Neuron (in vitro differentiated cells): Measurements from ENCODE around the gene PEMT.

Source experiments
- H2AFZ ChIP-seq: one replicate; pipeline ENCODE4 v1.6.1; 2013; ENCODE audit warnings: low read depth, mild to moderate bottlenecking, inconsistent platforms, low read length, moderate library complexity
- H3K27me3 ChIP-seq: one replicate; pipeline ENCODE4 v1.6.1; 2013; ENCODE audit warnings: low read length; ENCODE audit not compliant: insufficient read depth
- H3K36me3 ChIP-seq: one replicate; pipeline ENCODE4 v1.6.1; 2013; ENCODE audit warnings: low read length; ENCODE audit not compliant: insufficient read depth
- H3K4me1 ChIP-seq: one replicate; pipeline ENCODE4 v1.6.1; 2013; ENCODE audit warnings: low read length; ENCODE audit not compliant: insufficient read depth
- H3K4me3 ChIP-seq: 2 replicates; pipeline ENCODE4 v1.5.1; 2013; ENCODE audit warnings: mild to moderate bottlenecking, low read length, moderate library complexity
- H3K9me3 ChIP-seq: one replicate; pipeline ENCODE4 v1.6.1; 2013; ENCODE audit warnings: low read length

Gene PEMT

DNA sequence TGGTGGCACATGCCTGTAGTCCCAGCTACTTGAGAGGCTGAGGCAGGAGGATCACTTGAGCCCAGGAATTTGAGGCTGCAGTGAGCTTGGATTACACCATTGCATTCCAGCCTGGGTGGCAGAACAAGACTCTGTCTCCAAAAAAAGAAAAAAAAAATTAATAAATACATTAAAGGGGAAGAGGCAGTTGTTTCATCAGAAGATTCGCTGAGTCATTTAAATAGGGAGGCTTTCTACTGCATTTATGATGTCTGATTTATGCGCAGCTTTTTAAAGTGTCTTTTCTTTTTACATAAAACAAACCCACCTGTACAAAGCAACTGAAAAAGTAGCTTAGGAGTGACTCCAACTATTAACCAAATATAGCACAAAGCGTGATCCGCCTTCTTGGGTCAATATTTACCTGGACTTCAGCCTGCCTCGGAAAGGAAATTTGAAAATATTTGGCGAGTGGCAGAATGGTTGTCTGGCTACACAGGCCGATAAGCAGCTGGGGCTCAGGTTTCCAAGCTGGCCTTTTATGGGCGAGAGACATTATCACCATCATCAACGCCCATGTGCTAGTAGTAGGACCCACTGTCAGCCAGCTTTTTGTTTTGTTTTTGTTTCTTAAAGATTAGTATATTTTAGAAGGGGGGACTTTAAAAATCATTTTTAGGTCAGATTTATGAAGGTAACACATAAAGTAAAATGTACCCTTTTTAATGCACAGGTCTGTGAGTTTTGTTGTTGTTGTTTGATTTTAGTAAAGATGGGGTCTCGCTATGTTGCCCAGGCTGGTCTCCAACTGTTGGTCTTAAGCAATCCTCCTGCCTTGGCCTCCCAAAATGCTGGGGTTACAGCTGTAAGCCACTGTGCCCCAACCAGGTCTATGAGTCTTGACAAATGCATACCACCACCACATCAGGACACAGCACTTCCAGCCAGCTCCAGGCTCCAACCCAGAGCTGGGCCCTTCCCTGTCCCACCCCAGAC lies 52.8 kb downstream of the PEMT start:
- Histone ChIP-seq H2AFZ (no peak overlapping the region), H3K4me3 (no peak overlapping the region), H3K27me3 (no peaks in the 10 kb centered on the region), H3K36me3 (no peaks in the 10 kb centered on the region), H3K9me3 (no peaks in the 10 kb centered on the region), H3K4me1 (peaks cover 6% of the 10 kb centered on the region)

DNA sequence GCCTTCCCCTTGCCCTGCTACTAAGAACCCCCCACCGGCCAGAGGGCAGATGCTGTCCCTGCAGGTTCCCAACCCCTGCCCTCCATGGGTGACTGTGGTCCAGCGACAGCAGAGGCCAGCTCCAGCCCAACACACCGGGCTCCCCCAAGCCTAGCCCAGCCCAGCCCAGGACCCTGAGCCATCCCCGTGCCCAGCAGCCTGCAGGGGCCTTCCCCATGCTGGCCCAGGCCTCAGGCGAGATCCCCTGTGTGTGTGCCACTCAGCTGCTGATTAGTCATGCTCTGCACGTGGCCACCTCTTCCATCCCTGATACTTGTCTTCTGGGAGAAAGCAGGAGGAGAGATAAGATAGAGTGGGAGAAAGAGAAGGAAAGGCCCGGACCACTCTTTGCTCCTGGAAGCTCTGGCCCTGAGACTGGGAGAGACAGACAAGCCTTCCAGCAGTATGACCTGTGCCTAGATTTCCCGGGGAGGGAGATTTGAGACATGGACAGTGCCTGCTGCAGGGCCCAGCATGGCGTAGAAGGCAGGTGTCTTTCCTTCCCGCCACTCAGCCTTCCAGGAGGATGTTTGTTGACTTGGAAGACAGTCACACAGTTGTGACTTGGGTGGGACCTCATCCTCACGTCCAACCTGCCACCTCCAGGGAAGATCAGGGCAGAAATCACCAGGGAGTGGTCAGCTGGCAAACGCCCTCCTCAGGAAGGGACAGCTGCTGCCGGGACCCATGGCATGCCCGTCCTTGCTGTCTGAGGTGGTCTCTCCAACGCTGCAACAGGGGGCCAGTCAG lies 54.0 kb downstream of the PEMT start:
- Histone ChIP-seq H3K4me1 (peaks cover 6% of the 10 kb centered on the region), H3K27me3 (no peaks in the 10 kb centered on the region), H3K36me3 (no peaks in the 10 kb centered on the region), H3K4me3 (no peak overlapping the region), H3K9me3 (no peaks in the 10 kb centered on the region), H2AFZ (no peak overlapping the region)

DNA sequence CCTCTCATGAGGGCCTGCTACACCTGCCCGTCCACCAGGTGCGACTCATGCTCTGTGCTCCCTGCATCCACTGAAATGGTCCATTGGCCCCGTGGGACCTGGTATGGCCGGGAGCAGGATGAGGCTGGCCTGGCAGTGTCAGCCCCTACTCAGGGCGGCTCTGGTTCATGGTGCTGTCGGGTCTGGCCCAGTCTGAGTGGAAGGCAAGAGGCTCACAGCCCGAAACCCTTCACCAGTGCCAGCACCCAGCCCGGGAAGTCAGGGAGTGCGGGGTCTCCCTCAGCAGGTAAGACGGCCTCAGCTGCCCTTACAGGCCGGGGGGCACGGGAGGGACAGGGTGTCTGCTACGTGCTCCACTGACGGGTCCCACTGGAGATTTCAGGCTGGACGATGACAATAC lies 54.8 kb downstream of the PEMT start:
- H3K9me3 ChIP-seq: no peaks in the 10 kb centered on the region
- H3K36me3 ChIP-seq: no peaks in the 10 kb centered on the region
- H3K4me1 ChIP-seq: peaks cover 6% of the 10 kb centered on the region
- no peak overlapping the region for H3K4me3 ChIP-seq
- H3K27me3 ChIP-seq: no peaks in the 10 kb centered on the region
- no peak overlapping the region for H2AFZ ChIP-seq

DNA sequence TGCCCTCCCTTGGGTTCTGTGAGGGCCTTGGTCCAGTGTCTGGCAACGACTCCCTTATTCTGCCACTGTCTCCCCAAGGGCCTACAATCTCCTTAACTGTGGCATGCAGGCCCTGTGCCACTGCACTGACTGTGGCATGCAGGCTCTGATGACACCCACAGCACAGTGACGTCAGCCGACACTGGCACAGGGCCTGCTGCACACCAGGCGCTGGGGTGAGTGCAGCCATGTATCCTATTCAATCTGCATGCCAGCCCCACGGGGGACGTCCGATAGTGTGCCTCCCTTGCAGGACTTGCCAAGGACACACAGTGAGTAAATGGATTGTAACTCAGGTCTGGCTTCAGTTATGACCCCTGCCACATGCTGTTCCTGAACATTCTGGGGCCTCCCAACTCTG lies 55.6 kb downstream of the PEMT start:
- Histone ChIP-seq H3K27me3 (no peaks in the 10 kb centered on the region), H3K4me3 (no peak overlapping the region), H3K4me1 (peaks cover 10% of the 10 kb centered on the region), H2AFZ (no peak overlapping the region), H3K9me3 (no peaks in the 10 kb centered on the region), H3K36me3 (no peaks in the 10 kb centered on the region)

DNA sequence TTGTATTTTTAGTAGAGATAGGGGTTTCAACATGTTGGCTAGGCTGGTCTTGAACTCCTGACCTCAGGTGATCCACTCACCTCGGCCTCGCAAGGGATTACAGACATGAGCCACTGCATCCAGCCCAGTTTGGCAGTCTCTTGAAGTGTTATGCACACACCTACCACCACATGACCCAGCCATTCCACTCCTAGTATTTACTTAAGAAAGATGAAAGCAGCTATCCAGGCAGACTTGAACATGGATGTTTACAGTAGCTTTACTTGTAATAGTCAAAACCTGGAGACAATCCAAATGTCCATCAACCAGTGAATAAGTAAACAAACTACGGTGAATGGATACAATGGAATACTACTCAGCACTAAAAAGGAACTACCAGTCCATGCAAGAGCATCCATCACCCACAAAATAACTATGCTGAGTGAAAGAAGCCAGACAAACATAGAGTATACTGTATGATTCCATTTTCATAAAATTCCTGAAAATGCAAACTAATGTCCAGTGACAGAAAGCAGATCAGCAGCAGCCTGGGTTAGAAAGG lies 57.5 kb downstream of the PEMT start:
- Histone ChIP-seq H3K36me3 (no peaks in the 10 kb centered on the region), H3K9me3 (no peaks in the 10 kb centered on the region), H3K4me3 (no peak overlapping the region), H3K27me3 (no peaks in the 10 kb centered on the region), H2AFZ (no peak overlapping the region), H3K4me1 (peaks cover 6% of the 10 kb centered on the region)

DNA sequence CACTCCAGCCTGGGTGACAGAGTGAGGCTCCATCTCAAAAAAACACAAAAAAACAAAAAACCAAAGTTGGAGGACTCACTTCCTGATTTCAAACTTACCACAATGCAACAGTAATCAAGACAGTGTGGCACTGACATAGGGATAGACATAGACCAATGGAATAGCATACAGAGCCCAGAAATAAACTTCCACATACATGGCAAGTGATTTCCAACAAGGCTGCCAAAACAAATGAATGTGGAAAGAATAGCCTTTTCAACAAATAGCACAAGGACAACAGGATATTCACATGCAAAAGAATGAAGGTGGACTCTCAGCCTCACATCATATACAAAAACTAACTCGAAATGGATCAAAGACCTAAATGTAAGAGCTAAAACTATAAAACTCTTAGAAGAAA lies 58.5 kb downstream of the PEMT start:
- no peaks in the 10 kb centered on the region for H3K36me3 ChIP-seq
- H3K9me3 ChIP-seq: no peaks in the 10 kb centered on the region
- H3K27me3 ChIP-seq: no peaks in the 10 kb centered on the region
- no peak overlapping the region for H3K4me3 ChIP-seq
- no peak overlapping the region for H2AFZ ChIP-seq
- peaks cover 6% of the 10 kb centered on the region for H3K4me1 ChIP-seq

DNA sequence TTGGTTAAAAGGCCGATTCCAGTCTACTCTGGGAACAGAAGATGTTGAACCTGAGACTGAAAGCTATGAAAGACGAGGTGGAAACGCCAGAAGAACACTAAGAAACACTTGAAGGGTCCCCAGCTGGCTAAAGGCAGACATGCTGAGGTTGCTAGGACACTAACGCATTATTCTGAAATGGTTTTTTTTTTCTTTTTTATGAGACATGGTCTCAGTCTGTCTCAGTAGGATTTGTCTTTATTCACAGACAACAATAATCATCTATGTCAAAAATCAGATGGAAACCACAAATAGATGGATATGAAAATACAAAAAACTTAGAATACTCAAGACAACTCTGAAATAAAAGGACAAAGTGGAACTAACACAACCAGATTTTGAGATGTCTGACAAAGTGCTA lies 60.4 kb downstream of the PEMT start:
- no peak overlapping the region for H3K4me3 ChIP-seq
- H3K9me3 ChIP-seq: no peaks in the 10 kb centered on the region
- peaks cover 6% of the 10 kb centered on the region for H3K4me1 ChIP-seq
- no peaks in the 10 kb centered on the region for H3K27me3 ChIP-seq
- no peaks in the 10 kb centered on the region for H3K36me3 ChIP-seq
- no peak overlapping the region for H2AFZ ChIP-seq

DNA sequence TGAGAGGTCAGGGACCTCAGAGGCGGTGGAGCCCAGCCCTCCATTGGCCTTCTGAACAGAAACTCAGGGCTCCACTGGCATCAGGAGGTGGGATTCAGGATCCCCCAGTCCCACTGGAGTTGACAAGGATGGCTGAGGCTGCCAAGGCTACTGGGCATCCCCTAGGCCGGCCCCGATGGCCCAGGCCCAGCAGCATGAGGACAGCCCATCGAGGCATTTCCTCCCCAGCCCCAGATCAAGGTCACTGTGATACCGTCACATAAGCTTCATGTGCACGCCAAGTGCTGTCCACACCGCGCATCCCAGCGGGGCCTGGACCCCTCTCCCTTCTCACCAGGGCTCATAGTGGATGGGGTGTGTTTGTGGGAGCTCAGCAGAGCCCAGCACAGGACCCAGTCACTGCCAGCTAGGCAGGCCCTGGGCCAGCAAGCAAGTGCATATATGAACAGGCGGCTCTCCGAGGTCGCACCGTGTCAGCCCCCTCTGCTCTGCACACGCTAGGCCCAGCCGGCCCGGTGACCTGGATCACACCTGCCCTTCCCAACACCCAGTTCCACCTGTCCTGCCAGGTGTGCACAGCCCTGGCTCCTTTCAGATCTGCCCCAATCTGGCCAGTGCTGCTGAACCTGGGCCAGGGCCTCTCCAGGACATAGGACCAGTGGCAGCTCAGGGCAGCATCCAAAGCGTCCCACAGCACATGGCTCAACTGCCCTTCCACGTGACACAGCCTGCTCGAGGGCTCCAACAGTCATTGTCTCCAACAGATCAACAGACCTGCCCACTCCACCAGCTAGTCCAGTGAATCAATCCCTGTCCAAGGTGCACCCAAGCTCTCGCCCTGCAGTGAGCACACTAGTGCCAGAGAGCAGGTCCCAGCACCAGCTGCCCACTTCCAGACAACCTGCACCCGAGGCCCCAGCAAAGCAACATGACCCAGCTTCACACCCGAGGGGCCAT lies 62.5 kb downstream of the PEMT start:
- H3K9me3 ChIP-seq: peaks cover 4% of the 10 kb centered on the region
- H2AFZ ChIP-seq: no peak overlapping the region
- H3K4me1 ChIP-seq: peaks cover 6% of the 10 kb centered on the region
- no peak overlapping the region for H3K4me3 ChIP-seq
- no peaks in the 10 kb centered on the region for H3K36me3 ChIP-seq
- H3K27me3 ChIP-seq: no peaks in the 10 kb centered on the region

DNA sequence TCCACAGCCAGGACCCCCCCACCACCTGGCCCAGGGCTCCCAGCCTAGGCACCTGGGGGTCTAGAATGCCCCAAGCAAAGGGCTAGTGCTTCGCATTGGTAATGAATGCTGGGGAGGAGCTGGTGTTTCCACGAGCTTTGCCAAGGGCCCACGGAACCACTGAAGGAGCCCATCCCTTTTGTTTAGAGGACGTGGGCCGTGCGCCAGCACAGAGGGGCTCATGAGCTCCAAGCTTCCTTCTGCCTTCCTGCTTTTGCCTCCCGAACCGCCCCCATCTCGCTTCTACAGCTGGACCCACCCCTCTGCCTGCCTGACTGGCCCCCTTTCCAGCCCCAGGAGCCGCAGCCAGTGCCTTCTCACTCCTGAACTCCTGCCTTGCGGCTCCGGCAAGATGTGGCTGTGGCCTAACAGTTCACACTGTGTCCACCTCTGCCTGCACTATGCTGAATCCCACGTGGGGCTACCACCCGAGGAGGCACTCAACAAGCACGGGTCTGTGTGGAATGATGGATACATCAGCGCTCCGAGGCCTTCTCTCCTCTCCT lies 63.5 kb downstream of the PEMT start:
- Histone ChIP-seq H3K9me3 (peaks cover 4% of the 10 kb centered on the region), H3K4me3 (no peak overlapping the region), H3K4me1 (peaks cover 6% of the 10 kb centered on the region), H3K36me3 (no peaks in the 10 kb centered on the region), H2AFZ (no peak overlapping the region), H3K27me3 (no peaks in the 10 kb centered on the region)

DNA sequence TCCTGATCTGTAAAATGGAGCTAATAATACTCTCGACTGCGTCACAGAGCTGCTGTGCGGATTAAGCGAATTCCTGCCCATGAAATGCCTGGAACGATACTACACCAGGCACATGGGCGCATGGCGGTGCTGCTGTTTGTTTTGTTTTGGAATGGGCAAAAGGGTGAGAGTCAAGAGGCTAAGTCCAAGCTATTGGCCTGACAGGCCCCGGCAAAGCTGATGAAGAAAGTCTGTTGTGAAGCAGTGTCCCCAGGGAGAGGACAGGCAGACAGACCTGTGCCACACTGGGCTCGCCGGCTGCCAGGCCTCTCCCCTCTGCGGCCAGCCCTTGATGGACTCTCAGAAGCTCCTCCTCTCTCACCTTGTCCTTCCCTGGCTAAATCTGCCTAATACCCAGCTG lies 64.0 kb downstream of the PEMT start:
- no peak overlapping the region for H3K4me3 ChIP-seq
- H3K4me1 ChIP-seq: peaks cover 6% of the 10 kb centered on the region
- no peak overlapping the region for H2AFZ ChIP-seq
- H3K27me3 ChIP-seq: no peaks in the 10 kb centered on the region
- peaks cover 4% of the 10 kb centered on the region for H3K9me3 ChIP-seq
- H3K36me3 ChIP-seq: no peaks in the 10 kb centered on the region

DNA sequence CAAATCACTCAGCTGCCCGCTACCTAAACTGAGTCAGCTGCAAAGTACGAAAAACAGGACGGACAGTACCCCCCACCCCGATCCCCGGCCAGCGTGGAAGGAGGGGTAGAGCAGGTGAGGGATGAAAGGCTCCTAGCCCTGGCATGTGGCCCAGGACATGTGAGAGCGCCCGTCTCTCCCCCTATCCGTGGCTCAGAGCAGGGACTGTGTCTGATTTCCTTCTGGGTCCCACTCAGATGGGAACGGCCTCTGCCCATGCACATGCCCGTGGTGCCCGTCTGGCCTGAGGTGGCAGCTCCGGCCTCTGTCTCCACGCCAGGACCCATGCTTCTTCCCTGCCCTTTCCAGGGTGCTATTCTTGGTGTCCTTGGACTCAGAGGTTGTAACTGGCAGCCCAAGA lies 65.1 kb downstream of the PEMT start:
- Histone ChIP-seq H3K4me3 (no peak overlapping the region), H2AFZ (no peak overlapping the region)

DNA sequence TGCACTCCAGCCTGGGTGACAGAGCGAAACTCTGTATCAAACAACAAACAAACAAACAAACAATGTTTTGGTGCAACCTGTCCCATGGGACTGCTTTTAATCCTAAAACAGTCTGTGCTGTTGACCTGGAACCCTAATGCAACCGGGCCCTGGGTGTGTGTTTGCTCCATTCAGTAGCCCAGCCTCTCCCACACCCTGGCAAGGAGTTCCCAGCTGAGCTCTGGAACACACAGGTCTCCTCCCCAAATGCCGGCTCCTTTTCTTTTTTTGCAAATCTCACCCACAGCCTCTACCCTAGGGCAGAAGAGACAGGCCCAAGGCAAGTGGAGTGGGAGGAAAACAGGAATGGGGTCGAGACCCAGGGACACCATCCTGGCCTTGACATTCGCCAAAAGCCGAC lies 65.6 kb downstream of the PEMT start:
- no peak overlapping the region for H3K4me3 ChIP-seq
- no peaks in the 10 kb centered on the region for H3K36me3 ChIP-seq
- peaks cover 4% of the 10 kb centered on the region for H3K9me3 ChIP-seq
- peaks cover 1% of the 10 kb centered on the region for H3K4me1 ChIP-seq
- no peak overlapping the region for H2AFZ ChIP-seq
- H3K27me3 ChIP-seq: no peaks in the 10 kb centered on the region

More for the DNA sequence above, 65.1 kb downstream of the PEMT start:
- H3K9me3 ChIP-seq: peaks cover 4% of the 10 kb centered on the region
- no peaks in the 10 kb centered on the region for H3K27me3 ChIP-seq
- peaks cover 5% of the 10 kb centered on the region for H3K4me1 ChIP-seq
- H3K36me3 ChIP-seq: no peaks in the 10 kb centered on the region
